ENCODE results near the gene ACOT11.

GRCh38 chr1:54649130-54649898, 101.3 kb downstream of the ACOT11 start:
- TF ChIP-seq POLR2AphosphoS5 (IDR thresholded peaks at IDR 0.05; ENCODE audit: low read depth, low read length) = no peak
- TF ChIP-seq, protein P1, sequence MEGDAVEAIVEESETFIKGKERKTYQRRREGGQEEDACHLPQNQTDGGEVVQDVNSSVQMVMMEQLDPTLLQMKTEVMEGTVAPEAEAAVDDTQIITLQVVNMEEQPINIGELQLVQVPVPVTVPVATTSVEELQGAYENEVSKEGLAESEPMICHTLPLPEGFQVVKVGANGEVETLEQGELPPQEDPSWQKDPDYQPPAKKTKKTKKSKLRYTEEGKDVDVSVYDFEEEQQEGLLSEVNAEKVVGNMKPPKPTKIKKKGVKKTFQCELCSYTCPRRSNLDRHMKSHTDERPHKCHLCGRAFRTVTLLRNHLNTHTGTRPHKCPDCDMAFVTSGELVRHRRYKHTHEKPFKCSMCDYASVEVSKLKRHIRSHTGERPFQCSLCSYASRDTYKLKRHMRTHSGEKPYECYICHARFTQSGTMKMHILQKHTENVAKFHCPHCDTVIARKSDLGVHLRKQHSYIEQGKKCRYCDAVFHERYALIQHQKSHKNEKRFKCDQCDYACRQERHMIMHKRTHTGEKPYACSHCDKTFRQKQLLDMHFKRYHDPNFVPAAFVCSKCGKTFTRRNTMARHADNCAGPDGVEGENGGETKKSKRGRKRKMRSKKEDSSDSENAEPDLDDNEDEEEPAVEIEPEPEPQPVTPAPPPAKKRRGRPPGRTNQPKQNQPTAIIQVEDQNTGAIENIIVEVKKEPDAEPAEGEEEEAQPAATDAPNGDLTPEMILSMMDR (IDR thresholded peaks at IDR 0.05) = no peak
- TF ChIP-seq TCF7L2 (IDR thresholded peaks at IDR 0.05; ENCODE audit: low read depth, low read length) = no peak
